NCI-H774 (cell line): ENCODE measurements around the gene MOB3A.
"Not testable (repeated sequence)": the region's sequence is repeated elsewhere in the genome, so short reads cannot be mapped to it uniquely, and the experiment has no call there.

Source experiments
- DNase-seq: peaks from one replicate; lab custom pipeline; 2025; lab: John Stamatoyannopoulos, UW

The MOB3A gene

GRCh38 chr19:2108251-2109016 is 12.3 kb upstream of the MOB3A start:
- no peak for DNase-seq

DNA sequence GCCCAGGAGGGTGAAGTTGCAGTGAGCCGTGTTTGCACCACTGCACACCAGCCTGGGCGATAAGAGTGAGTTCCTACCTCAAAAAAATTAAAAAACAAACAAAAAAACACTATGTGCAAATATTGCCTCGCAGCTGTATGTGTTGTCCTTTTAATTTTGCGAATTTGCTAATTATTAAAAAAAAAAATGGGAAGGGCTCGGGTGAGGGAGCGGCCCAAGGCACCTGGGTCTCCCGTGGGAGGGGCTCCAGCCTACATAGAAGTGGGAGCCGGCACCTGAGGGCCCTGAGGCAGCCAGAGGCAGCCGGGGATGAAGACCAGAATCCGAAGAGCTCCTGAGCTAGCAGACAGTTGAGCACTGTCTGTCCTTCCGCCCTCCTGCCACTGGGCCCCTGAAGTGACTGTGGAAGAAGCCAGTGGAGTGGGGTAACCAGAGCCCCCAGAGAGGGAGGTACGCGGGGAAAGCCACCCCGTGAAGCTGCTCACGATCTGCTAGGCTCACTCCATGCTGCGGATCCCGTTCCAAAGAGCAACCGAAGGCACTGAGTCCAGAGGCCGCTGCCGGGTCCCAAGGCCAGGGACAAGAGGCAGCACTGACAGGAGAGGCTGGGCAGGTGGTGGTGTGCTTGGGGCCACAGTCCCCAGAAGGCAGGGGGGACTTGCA is 7.0 kb upstream of the MOB3A start:
- DNase-seq: no peak

DNA sequence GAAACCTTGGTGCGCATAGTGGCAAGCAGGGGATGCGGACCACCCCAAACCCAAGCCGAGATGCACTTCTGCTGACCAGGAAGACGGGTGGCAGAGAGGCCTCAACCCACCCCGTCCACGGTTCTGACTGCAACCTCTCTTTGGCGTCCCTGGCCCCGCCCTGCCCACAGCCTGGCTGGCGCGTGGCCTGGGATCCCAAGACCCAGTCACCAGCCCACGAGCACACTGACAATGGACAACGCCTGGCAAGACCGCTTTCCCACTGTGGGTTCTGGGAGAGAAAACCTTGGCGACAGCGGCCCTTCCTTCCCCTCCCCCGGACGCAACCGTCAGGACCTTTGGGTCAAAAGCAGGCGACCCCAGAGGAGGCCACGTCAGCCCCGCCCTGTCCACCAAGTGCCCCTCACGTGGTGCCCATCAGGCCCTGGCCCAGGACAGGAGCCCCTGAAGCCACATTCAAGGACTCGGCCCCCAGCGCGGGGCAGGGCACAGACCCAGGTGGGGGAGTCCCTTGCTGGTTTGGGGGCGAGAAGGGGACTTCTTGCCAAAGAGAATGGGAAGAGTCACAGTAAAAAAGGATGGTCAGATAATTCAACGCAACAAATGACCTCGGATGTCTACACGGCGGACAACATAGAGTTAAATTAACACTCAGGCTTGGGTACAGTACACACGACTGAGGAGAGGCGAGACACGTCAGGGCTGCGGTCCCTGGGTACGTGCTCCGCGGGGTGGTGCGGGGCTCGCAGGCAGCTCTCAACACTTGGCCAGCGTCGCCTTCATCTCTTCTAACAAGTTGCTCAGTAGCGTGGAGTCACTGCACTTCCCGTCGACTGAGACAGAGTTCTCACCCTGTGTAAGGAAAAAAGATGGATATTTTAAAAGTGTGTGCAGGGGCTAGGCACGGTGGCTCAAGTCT is 5.5 kb upstream of the MOB3A start:
- DNase-seq: no peak

DNA sequence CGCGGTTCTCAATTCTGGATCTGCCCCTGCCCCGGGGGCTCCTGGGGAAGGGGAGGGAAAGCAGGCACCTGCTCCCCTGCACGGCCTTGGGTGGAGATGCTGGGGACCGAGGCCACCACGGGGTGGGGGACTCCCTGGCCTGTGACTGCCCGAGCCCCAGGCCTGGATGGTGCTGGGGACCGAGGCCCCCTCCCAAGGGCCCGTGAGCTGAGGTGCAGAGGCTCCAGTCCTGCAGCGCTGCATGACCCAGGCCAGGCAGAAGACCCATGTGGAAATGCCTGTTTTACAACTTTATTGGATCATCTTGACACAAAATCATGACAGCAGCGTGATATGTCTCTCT is 4.6 kb upstream of the MOB3A start:
- no peak for DNase-seq

- no peak for DNase-seq
Measured at GRCh38 chr19:2099937-2100718, 4.0 kb upstream of the MOB3A start.

- no peak for DNase-seq
Measured at GRCh38 chr19:2099054-2099501, 3.0 kb upstream of the MOB3A start.

DNA sequence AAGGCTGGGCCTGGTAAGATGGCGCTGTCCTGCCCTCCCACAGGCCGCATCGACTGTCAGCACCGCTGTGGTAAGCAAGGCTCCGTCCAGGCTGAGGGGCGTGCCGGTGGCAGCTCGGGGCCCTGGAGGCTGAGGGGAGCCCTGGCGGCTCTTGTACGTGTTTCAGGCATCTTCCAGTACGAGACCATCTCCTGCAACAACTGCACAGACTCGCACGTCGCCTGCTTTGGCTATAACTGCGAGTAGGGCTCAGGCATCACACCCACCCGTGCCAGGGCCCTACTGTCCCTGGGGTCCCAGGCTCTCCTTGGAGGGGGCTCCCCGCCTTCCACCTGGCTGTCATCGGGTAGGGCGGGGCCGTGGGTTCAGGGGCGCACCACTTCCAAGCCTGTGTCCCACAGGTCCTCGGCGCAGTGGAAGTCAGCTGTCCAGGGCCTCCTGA is 1.8 kb upstream of the MOB3A start:
- no peak for DNase-seq

DNA sequence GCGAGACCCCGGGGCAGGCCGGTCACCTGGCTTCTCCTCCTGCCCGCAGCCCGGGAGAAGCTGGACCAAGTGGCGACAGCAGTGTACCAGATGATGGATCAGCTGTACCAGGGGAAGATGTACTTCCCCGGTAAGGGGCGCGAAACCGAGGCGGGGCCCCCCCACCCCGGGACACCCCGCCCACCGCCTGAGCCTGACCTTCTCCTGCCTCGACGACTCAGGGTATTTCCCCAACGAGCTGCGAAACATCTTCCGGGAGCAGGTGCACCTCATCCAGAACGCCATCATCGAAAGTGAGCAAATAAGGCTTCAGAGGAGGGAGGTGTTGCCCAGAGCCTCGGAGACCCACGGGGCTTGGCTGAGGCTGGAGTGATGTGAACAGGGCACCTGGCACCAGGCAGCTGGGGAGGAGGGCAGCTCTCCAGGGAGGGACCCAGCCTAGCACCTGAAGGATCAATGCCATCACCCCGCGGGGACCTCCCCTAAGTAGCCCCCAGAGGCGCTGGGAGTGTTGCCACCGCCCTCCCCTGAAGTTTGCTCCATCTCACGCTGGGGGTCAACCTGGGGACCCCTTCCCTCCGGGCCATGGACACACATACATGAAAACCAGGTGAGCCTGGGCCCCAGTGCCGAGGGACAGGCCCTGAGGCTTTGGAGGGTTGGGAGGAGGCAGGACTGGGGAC is 1.2 kb upstream of the MOB3A start:
- no peak for DNase-seq

DNA sequence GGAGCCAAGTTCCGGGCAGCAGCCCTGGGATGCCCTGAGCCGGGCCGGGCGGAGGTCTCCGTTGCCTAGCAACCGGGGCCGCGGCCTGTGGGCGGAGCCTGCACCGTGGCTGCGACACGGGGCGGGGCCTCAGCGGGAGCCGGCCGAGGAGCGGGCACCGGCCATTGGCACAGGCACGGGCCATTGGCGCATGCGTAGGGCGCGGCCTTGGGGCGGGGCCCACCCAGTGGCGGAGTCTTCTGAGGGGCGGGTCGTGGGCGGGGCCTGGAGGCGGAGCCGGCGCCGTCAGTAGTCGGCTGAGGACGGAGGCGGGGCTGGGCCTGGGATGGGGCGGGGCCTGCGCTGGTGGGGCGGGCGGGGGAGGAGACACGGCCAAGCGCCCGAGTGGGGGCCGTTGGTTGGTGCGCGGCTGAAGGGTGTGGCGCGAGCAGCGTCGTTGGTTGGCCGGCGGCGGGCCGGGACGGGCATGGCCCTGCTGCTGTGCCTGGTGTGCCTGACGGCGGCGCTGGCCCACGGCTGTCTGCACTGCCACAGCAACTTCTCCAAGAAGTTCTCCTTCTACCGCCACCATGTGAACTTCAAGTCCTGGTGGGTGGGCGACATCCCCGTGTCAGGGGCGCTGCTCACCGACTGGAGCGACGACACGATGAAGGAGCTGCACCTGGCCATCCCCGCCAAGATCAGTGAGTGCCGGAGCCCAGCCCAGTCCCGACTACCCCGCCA is 515 bp upstream of the MOB3A start, which contains the start of gene IZUMO4:
Gene IZUMO4, plus strand, starts transcription at position 436 of the 723 bp plus-strand sequence. Its CDS starts 31 bp downstream, at position 467.
- peak; percentile 94 for DNase-seq

DNA sequence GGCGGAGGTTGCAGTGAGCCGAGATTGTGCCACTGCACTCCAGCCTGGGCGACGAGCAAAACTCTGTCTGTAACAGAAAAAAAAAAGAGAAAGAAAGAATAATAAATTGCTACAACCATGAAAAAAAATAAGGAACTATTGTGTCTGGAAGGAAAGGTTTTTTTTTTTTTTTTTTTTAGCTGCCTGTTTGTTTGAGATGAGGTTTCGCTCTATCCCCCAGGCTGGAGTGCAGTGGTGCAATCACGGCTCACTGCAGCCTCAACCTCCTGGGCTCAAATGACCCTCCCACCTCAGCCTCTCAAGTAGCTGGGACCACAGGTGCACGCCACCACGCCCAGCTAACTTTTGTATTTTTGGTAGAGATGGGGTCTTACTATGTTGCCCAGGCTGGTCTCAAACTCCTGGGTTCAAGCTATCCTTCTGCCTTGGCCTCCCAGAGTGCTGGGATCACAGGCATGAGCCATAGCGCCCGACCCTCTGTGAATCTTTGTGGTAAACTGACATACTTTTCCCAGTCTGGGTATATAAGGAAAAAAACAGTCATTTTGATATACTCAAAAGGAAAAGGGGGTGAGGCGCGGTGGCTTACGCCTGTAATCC is 4.1 kb downstream of the MOB3A start:
- not testable (repeated sequence) for DNase-seq

GRCh38 chr19:2089727-2090053 is 6.4 kb downstream of the MOB3A start:
- no peak for DNase-seq

DNA sequence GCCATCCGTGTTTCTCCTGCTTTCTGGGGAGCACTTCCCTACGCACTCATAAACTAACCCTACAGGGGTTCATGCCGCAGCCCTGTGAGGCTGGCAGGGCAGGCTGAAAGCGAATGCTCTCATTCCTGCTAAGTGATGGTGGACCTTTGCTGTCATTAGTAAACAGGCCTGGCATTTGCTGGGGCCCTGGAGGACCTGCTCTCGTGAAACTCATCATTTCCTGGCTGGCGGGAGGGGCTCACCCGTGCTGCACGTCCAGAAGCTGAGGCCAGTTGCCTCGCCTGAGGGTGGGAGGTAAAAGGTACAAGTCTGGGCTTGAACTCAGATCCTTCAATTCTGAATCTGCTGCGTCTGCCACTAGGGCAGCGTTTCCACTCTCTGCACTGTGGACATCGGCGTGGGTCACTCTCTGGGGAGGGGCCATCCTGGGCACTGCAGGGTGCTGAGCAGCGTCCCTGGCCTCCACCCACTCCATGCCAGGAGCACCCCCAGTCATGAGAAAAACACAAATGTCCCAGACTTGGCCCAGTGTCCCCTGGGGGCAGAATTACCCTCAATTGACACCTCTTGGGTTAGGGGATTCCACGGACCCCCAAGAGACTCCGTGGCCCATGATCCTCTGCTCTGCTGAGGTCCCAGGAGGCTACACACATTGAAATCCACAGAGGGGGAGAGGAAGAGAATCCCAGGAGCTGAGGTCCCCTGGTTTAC is 7.0 kb downstream of the MOB3A start:
- no peak for DNase-seq

DNA sequence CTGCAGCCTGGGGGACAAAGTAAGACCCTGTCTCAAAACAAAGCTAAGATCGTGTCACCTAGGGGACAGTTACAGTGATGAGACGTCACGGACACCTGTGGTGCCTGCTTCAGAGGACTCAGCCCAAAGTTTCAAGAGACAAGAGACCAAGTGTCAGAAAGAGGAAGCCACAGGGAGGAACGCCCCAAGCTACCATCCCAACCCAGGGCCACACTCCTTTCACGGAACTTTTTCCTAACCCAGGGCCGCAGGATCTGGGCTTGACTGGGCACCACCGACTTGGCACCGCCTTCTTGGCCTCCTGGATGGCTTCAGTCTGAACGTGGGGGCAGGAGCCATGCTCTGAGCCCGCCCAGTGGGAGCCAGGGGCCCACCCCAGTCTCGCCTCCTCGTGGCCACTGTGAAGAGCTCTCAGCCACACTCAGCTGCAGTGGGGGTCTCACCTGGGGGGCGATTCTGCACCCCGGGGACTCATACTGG is 8.5 kb downstream of the MOB3A start:
- no peak for DNase-seq

GRCh38 chr19:2086695-2087620 is 9.2 kb downstream of the MOB3A start:
- peak; percentile 41 for DNase-seq

DNA sequence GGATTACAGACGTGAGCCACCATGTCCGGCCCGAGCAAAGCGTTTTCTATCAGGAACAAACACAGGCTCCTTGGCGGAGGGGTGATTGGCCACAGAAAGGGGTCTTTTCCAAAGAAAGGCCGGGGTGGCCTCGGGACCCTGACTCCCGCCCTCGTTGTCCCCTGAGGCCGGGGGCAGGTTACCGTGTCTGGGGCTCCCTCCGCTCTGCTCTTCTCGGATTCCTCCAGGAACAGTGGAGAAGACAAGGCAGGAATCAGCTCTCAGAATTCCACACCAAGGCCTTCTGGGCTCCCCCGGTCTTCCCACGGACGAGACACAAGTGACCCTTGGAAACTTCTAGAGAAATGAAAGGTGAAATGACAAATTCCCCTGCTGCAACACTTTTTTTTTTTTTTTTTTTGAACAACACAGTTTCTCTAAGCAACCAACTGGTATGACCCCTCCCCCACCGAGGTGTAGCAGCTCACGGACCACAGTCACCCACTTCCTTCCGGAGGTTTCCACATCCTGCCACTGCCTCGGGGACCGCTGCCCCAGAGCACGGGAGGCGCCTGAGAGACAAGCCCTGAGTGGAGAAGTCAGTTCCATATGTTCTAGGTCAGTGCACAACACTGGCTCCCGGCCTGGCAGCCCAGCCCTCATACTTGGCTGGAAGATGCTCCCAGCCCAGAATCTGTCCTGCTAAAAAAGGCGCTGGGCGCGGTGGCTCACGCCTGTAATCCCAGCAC is 11.0 kb downstream of the MOB3A start:
- DNase-seq: no peak

DNA sequence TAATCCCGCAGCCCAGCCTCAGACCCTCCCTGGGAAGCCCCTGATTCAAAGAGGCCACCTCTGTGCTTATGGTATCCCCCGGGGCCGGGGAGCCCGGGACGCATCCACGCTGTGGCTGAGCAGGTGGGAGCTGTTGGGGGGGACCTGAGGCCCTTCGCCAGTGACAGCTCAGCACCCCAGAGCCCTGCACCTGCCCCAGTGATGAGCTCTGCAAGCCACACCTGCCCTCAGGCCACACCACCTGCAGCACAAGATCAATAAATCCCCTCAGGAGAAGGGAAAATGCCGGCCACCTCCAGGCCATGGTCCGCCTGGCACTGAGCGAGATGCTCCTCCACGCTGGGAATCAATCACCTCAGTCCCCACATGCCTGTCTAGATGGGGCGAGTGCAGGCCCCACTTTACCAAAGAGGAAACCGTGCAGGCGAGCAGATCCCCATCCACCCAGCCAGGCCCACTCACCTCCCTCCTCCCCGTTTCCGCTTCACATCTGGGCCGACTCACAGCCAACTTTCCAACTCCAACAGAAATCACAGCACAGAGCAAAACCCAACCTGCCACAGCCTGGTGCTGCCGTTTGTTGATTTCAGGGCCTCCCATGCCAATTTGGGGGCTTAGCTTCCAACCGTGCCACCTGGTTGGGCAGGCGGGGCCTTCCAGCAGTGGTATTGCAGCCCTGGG is 12.8 kb downstream of the MOB3A start:
- DNase-seq: peak; percentile 25
